GM12864 (cell line): Measurements from ENCODE around the gene CACNA1C.

ENCODE experiments used
- DNase-seq: peaks from one replicate; pipeline ENCODE4 v3.0.0-alpha.2; 2011; ENCODE audit warnings: low read depth
- H3K4me3 ChIP-seq: 2 replicates; pipeline ENCODE4 v1.5.1; 2011; ENCODE audit warnings: mild to moderate bottlenecking, low read depth, low read length, control low read depth
- CTCF ChIP-seq: IDR thresholded peaks from 2 replicates; pipeline ENCODE4 v1.5.1; 2011; ENCODE audit warnings: low read depth, mild to moderate bottlenecking, moderate library complexity, low read length, control low read depth, inconsistent platforms; ENCODE audit errors: missing control alignments

The CACNA1C gene

GRCh38 chr12:2084553-2085296, 31.9 kb downstream of the CACNA1C start:
- TF ChIP-seq CTCF = no peak
- H3K4me3 ChIP-seq = no peak overlapping the region
- DNase-seq = no peak

- DNase-seq = no peak
- TF ChIP-seq CTCF = no peak
- H3K4me3 ChIP-seq = no peak overlapping the region
Measured at GRCh38 chr12:2092354-2092753, 39.6 kb downstream of the CACNA1C start.

- no peak overlapping the region for H3K4me3 ChIP-seq
- TF ChIP-seq CTCF = no peak
- DNase-seq = no peak
Measured at GRCh38 chr12:2092890-2093289, 40.1 kb downstream of the CACNA1C start.

GRCh38 chr12:2094597-2094996, 41.8 kb downstream of the CACNA1C start:
- H3K4me3 ChIP-seq = no peak overlapping the region
- DNase-seq = no peak
- no peak for TF ChIP-seq CTCF

GRCh38 chr12:2095878-2096277, 43.1 kb downstream of the CACNA1C start:
- no peak for TF ChIP-seq CTCF
- no peak overlapping the region for H3K4me3 ChIP-seq
- no peak for DNase-seq

GRCh38 chr12:2097617-2098016, 44.8 kb downstream of the CACNA1C start:
- H3K4me3 ChIP-seq = no peak overlapping the region
- DNase-seq = no peak
- TF ChIP-seq CTCF = no peak

- no peak for TF ChIP-seq CTCF
- DNase-seq = no peak
- no peak overlapping the region for H3K4me3 ChIP-seq
Measured at GRCh38 chr12:2098852-2099251, 46.1 kb downstream of the CACNA1C start.
